Activated CD4-positive, CD25-positive, alpha-beta regulatory T cell treated with anti-CD3 and anti-CD28 coated beads, Interleukin-2, amount 50 U/mL, for 24 hours (primary cell): ENCODE data around the gene EIF2B2.
"Not testable (repeated sequence)": the region's sequence is repeated elsewhere in the genome, so short reads cannot be mapped to it uniquely, and the experiment has no call there.

Source experiments
- ATAC-seq, 2 donors: fragments of 150-1000 bp; cut with Tn5 transposase; one replicate each; pipeline ENCODE4 v1.10.0; 2021; ENCODE audit warnings: mild to moderate bottlenecking in 1 of 2, moderate library complexity in 1 of 2

EIF2B2 gene

GRCh38 chr14:74974364-74975058, 28.2 kb upstream of the EIF2B2 start:
- no peak for ATAC-seq

- ATAC-seq, result no peak
Observed at GRCh38 chr14:74975059-74975810, 27.5 kb upstream of the EIF2B2 start.

- no peak for ATAC-seq
Observed at GRCh38 chr14:74976264-74977113, 26.2 kb upstream of the EIF2B2 start.

- ATAC-seq, result no peak
Observed at GRCh38 chr14:74977164-74977900, 25.4 kb upstream of the EIF2B2 start.

GRCh38 chr14:74977901-74978385, 24.8 kb upstream of the EIF2B2 start:
- ATAC-seq, result no peak

- no peak for ATAC-seq
Observed at GRCh38 chr14:74978416-74978947, 24.2 kb upstream of the EIF2B2 start.

GRCh38 chr14:74979029-74979428, 23.7 kb upstream of the EIF2B2 start:
- no peak for ATAC-seq

- ATAC-seq, result no peak
Observed at GRCh38 chr14:74979442-74980397, 23.0 kb upstream of the EIF2B2 start.

GRCh38 chr14:74980398-74980730, 22.4 kb upstream of the EIF2B2 start:
- no peak for ATAC-seq

GRCh38 chr14:74980731-74981461, 21.8 kb upstream of the EIF2B2 start:
- ATAC-seq, result no peak

GRCh38 chr14:74981462-74981782, 21.3 kb upstream of the EIF2B2 start:
- no peak for ATAC-seq

- no peak for ATAC-seq
Observed at GRCh38 chr14:74981833-74982232, 20.9 kb upstream of the EIF2B2 start.

- no peak for ATAC-seq
Observed at GRCh38 chr14:74982661-74983060, 20.1 kb upstream of the EIF2B2 start.

GRCh38 chr14:74983343-74983742, 19.4 kb upstream of the EIF2B2 start:
- ATAC-seq, result no peak

GRCh38 chr14:74984236-74985027, 18.3 kb upstream of the EIF2B2 start:
- no peak for ATAC-seq

- ATAC-seq, result no peak
Observed at GRCh38 chr14:74985028-74985310, 17.8 kb upstream of the EIF2B2 start.

GRCh38 chr14:74985806-74986205, 16.9 kb upstream of the EIF2B2 start:
- ATAC-seq, result no peak

- ATAC-seq, result no peak
Observed at GRCh38 chr14:74988131-74988530, 14.6 kb upstream of the EIF2B2 start.

GRCh38 chr14:74988993-74989392, 13.7 kb upstream of the EIF2B2 start:
- ATAC-seq, result no peak

- not testable (repeated sequence) for ATAC-seq
Observed at GRCh38 chr14:74994182-74994581, 8.5 kb upstream of the EIF2B2 start.
